HepG2 (cell line): ENCODE data around the gene SERHL2. TPM values are rescaled to one million over a fixed set of nuclear protein-coding genes. Genes with fewer than 3 reads are reported as not detected.

Source experiments
- ARID5B ChIP-seq: IDR thresholded peaks from 2 replicates; pipeline ENCODE4 v1.4.0; 2020; ENCODE audit warnings: mild to moderate bottlenecking, missing genetic modification reagents
- ETV5 ChIP-seq: IDR thresholded peaks from 2 replicates; pipeline ENCODE4 v1.6.1; 2018; ENCODE audit warnings: missing biosample characterization, missing genetic modification reagents, inconsistent platforms, borderline replicate concordance
- FOSL2 ChIP-seq: sonication (generic); formaldehyde crosslinking; IDR thresholded peaks from 2 replicates; pipeline ENCODE4 v1.4.0; 2020; ENCODE audit warnings: missing genetic modification reagents
- FOXA1 ChIP-seq, 2 experiments: fragments of 450-650 bp in 1 of 2; sonication (generic) in 1 of 2; formaldehyde crosslinking in 1 of 2; IDR thresholded peaks; 2 replicates each; pipeline versions ENCODE4 v1.4.0 to v1.6.1; 2016 to 2020; ENCODE audit warnings: missing genetic modification reagents in 1 of 2
- HCFC1 ChIP-seq: fragments of 150-350 bp; IDR thresholded peaks from 2 replicates; pipeline ENCODE4 v1.6.1; 2014; ENCODE audit warnings: low read depth, low read length
- HDAC2 ChIP-seq: sonication (generic); formaldehyde crosslinking; IDR thresholded peaks from 2 replicates; pipeline ENCODE4 v1.4.0; 2020; ENCODE audit warnings: missing genetic modification reagents
- MED1 ChIP-seq: sonication (generic); formaldehyde crosslinking; IDR thresholded peaks from 2 replicates; pipeline ENCODE4 v1.4.0; 2020; ENCODE audit warnings: missing genetic modification reagents
- PCBP1 ChIP-seq: fragments of 200-400 bp; formaldehyde crosslinking; IDR thresholded peaks from 2 replicates; pipeline ENCODE4 v1.6.1; 2017; ENCODE audit warnings: mild to moderate bottlenecking, low read depth, low read length, borderline replicate concordance
- PCBP2 ChIP-seq: fragments of 200-400 bp; formaldehyde crosslinking; optimal IDR thresholded peaks from 2 replicates; pipeline ENCODE3; 2018; ENCODE audit warnings: low read length, low read depth; ENCODE audit not compliant: poor library complexity, severe bottlenecking
- SALL1 ChIP-seq: sonication (generic); formaldehyde crosslinking; IDR thresholded peaks from 2 replicates; pipeline ENCODE4 v1.8.0; 2022; ENCODE audit warnings: mild to moderate bottlenecking, missing genetic modification reagents
- SP5 ChIP-seq: IDR thresholded peaks from 2 replicates; pipeline ENCODE4 v1.6.1; 2016; ENCODE audit warnings: low read depth, borderline replicate concordance
- ZBTB33 ChIP-seq: sonication (generic); formaldehyde crosslinking; IDR thresholded peaks from 2 replicates; pipeline ENCODE4 v1.4.0; 2020; ENCODE audit warnings: missing genetic modification reagents
- ZBTB44 ChIP-seq: sonication (generic); formaldehyde crosslinking; IDR thresholded peaks from 2 replicates; pipeline ENCODE4 v1.4.0; 2020; ENCODE audit warnings: missing genetic modification reagents
- ZNF124 ChIP-seq: sonication (generic); formaldehyde crosslinking; IDR thresholded peaks from 2 replicates; pipeline ENCODE4 v1.4.0; 2020; ENCODE audit warnings: missing genetic modification reagents
- ZNF788 ChIP-seq: sonication (generic); formaldehyde crosslinking; IDR thresholded peaks from 2 replicates; pipeline ENCODE4 v1.5.0; 2020; ENCODE audit warnings: mild to moderate bottlenecking, missing genetic modification reagents, borderline replicate concordance
- ZNF790 ChIP-seq: sonication (generic); formaldehyde crosslinking; IDR thresholded peaks from 2 replicates; pipeline ENCODE4 v1.8.0; 2022; ENCODE audit warnings: missing genetic modification reagents, mild to moderate bottlenecking, borderline replicate concordance
- polyA plus RNA-seq, 8 experiments: library from polyadenylated mRNA; depleted of rRNA in 3 of 8; stranded (reverse) in 7 of 8; unstranded in 1 of 8; fragments of >200 nt; fragmentation: Illumina TruSeq in 4 of 8; extraction: Trizol in 4 of 8; gene quantifications; 2 replicates each; pipeline versions ENCODE4 v1.2.1 to v1.2.3, GENCODE V29; 2011 to 2016; ENCODE audit warnings: low read depth in 4 of 8, missing spikeins in 1 of 8, mixed read lengths in 1 of 8; ENCODE audit not compliant: insufficient read depth in 1 of 8
- total RNA-seq, 5 experiments: library from RNA; depleted of rRNA; stranded (reverse); fragments of >200 nt; fragmentation: Illumina TruSeq; extraction: Trizol; gene quantifications; 2 replicates each; pipeline ENCODE4 v1.2.3, GENCODE V29; 2016; ENCODE audit warnings: low read depth in 1 of 5
- TF ChIP-seq, protein P1 (sequence below): sonication (generic); formaldehyde crosslinking; IDR thresholded peaks from 2 replicates; pipeline ENCODE4 v1.5.0; 2020; ENCODE audit warnings: mild to moderate bottlenecking, missing genetic modification reagents, borderline replicate concordance
- TF ChIP-seq, protein P2 (sequence below): IDR thresholded peaks from 2 replicates; pipeline ENCODE4 v1.6.1; 2012; ENCODE audit warnings: inconsistent platforms

SERHL2 gene
- total and polyA plus RNA-seq, 2 of the 13 experiments (the other 11 are each of a cell fraction or from before 2014, with no cell fraction given), result 1.0 to 1.8 TPM

- peak; percentile 30; the same call in 1 of the 2 replicates for TF ChIP-seq MED1 (CRISPR knock-in tag)
- TF ChIP-seq ZBTB33 (CRISPR knock-in tag), result peak; percentile 32; the same call in 1 of the 2 replicates
- no peak for TF ChIP-seq PCBP1
- TF ChIP-seq FOSL2, result 0 out of 2 replicates have a peak, but pooled peaks have one; percentile 24
- TF ChIP-seq, protein P1, sequence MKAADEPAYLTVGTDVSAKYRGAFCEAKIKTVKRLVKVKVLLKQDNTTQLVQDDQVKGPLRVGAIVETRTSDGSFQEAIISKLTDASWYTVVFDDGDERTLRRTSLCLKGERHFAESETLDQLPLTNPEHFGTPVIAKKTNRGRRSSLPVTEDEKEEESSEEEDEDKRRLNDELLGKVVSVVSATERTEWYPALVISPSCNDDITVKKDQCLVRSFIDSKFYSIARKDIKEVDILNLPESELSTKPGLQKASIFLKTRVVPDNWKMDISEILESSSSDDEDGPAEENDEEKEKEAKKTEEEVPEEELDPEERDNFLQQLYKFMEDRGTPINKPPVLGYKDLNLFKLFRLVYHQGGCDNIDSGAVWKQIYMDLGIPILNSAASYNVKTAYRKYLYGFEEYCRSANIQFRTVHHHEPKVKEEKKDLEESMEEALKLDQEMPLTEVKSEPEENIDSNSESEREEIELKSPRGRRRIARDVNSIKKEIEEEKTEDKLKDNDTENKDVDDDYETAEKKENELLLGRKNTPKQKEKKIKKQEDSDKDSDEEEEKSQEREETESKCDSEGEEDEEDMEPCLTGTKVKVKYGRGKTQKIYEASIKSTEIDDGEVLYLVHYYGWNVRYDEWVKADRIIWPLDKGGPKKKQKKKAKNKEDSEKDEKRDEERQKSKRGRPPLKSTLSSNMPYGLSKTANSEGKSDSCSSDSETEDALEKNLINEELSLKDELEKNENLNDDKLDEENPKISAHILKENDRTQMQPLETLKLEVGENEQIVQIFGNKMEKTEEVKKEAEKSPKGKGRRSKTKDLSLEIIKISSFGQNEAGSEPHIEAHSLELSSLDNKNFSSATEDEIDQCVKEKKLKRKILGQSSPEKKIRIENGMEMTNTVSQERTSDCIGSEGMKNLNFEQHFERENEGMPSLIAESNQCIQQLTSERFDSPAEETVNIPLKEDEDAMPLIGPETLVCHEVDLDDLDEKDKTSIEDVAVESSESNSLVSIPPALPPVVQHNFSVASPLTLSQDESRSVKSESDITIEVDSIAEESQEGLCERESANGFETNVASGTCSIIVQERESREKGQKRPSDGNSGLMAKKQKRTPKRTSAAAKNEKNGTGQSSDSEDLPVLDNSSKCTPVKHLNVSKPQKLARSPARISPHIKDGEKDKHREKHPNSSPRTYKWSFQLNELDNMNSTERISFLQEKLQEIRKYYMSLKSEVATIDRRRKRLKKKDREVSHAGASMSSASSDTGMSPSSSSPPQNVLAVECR, result peak; percentile 31; the same call in 1 of the 2 replicates
- no peak for TF ChIP-seq ZNF790
- no peak for TF ChIP-seq HCFC1
- TF ChIP-seq ARID5B, result 0 out of 2 replicates have a peak, but pooled peaks have one; percentile 27
- peak; percentile 45; the same call in 1 of the 2 replicates for TF ChIP-seq ZNF788 (CRISPR knock-in tag)
- no peak for TF ChIP-seq ZNF124 (CRISPR knock-in tag)
- peak; percentile 78 for TF ChIP-seq ETV5 (CRISPR knock-in tag)
- TF ChIP-seq FOXA1 (IDR thresholded peaks at IDR 0.05), result no peak
- TF ChIP-seq FOXA1 (CRISPR knock-in tag; IDR thresholded peaks at IDR 0.05), result no peak
- no peak for TF ChIP-seq PCBP2
- peak; percentile 48; the same call in 1 of the 2 replicates for TF ChIP-seq SALL1 (CRISPR knock-in tag)
- TF ChIP-seq ZBTB44 (CRISPR knock-in tag), result no peak
- TF ChIP-seq HDAC2 (CRISPR knock-in tag), result 0 out of 2 replicates have a peak, but pooled peaks have one; percentile 17
- 0 out of 2 replicates have a peak, but pooled peaks have one; percentile 23 for TF ChIP-seq SP5 (CRISPR knock-in tag)
- TF ChIP-seq, protein P2, sequence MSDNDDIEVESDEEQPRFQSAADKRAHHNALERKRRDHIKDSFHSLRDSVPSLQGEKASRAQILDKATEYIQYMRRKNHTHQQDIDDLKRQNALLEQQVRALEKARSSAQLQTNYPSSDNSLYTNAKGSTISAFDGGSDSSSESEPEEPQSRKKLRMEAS, result peak; percentile 13; the same call in 1 of the 2 replicates
Observed at GRCh38 chr22:42515896-42516295, 37.9 kb upstream of the SERHL2 start (continued).
